C1 segment of cervical spinal cord (tissue), 14 donors: ENCODE measurements around the gene RUNX2.

Experiments used
- DNase-seq, 14 donors: peaks; one replicate each; lab custom pipeline; 2025; lab: John Stamatoyannopoulos, UW

Gene RUNX2

DNA sequence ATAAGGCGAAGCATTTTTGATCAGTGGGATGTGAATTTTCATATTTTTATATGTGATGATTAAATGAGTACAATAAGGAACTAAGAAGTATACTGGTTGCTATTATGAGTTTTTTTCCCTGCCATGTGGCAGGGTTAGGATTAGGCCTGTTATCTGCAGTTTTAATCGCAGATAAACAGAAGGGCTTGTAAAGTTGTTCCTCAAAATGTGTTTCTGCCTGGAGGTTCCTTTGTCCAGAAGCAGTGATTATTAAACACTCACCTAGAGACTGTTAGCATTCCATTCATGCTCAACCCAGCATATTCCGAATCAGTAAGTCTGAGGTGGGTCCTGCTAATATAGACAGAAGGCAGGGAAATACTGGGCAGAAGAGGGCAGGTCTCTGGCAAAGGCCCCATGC lies 371.5 kb downstream of the RUNX2 start:
- no peak for DNase-seq

- DNase-seq = no peak
These were observed 375.0 kb downstream of the RUNX2 start for GRCh38 chr6:45702849-45703739.

DNA sequence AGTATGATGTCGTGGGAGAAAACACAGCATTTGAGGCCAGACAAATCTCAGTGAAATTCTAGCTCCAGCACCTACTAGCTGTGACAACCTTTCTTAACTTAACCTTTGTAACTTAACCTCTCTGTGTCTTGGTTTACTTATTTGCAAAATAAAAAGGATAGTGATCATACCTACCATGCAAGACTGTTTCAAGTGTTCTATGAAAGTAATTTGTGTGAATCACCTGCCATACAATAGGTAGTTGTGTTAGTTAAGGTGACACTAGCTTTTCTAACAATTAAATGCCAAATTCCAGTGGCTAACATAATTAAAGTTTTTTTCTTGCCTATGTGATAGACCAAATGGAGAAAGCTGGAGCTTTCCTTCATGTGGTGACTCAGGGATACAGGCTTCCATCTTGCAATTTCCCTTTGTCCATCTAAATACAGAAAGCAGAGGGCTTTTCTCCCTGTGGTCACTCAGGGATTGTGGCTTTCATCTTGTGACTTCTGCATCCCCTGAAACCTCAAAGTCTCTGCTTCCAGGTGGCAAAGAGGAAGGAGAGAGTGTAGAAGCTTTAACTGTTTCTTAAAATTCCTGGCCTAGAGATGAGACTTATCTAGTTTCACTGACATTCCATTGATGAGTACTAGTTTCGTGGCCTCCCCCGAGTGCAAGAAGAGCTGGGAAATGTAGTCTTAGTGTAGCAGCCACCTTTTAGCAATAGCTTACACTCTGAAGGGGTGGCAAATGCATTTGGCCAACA lies 376.1 kb downstream of the RUNX2 start:
- no peak for DNase-seq

GRCh38 chr6:45705137-45705855 lies 377.2 kb downstream of the RUNX2 start:
- no peak for DNase-seq

DNA sequence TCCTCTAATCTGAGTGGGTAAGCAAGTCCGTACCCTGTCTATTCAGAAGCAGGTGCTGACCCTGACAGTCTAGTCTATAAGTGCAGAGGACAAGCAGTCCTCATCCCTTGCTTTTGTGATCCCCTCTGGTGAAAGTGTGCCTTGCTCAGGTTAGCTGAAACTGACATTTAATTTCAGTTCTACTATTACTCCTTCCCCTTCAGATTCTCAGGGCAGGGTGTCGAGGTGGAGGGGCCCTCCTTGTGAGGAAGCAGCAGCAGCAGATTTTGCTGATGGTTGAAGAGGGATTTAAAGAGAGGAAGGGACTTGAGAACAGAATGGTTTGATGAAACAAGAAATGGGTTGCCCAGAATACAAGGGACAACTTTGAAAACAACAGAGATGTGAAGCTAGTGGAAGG lies 378.2 kb downstream of the RUNX2 start:
- no peak for DNase-seq

DNA sequence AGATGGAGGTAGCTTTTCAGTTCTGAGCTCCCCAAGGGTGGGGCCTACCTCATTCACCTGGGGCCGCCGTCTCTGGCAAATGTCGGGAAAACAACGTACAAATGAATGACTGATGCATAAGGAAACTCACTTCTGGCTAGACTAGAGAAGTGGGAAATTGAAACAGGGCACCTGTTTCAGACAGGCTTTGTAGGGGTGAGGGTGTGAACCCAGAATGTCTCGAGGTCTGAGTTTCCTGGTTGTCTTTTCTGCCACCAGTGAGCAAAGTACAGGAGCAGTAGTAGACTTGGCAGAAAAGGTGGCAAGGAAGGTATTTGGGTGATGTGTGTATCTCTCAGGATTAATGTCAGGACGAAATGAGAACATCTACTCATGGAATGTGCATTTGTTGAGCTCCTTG lies 379.0 kb downstream of the RUNX2 start:
- DNase-seq = no peak

GRCh38 chr6:45709781-45710220 lies 381.7 kb downstream of the RUNX2 start:
- DNase-seq = no peak

GRCh38 chr6:45710304-45710821 lies 382.2 kb downstream of the RUNX2 start:
- DNase-seq = peak in 1 of 14 donors; percentile 11

- DNase-seq = no peak
These were observed 383.9 kb downstream of the RUNX2 start for GRCh38 chr6:45712076-45712475.

GRCh38 chr6:45712786-45713185 lies 384.7 kb downstream of the RUNX2 start:
- DNase-seq = no peak
